Measurements from ENCODE around the gene CHRNB2. TPM values are rescaled to one million over a fixed set of nuclear protein-coding genes. Genes with fewer than 3 reads are reported as not detected.

CHRNB2 gene
- total and polyA plus RNA-seq, 2 of the 4 experiments (the other 2 are of a cell fraction), result under 0.01 to 0.03 TPM

DNA sequence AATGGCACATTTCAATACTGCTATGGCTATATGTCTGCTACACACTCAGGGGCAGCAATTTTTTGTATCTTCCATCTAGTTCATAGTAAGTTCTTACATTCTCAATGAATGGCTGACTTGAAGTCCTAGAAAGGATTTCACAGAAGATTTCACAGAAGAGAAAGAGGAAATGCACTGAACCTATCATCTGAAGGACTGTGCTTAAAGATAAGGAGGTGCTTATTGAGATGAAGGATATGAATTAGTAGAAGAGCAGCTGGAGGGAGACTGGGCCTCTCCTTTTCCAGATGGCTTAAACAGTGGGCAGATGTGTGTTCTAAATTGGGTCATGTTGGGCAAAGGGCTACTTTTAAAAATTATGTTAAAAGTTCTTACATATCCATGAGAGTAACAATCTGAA is 25.8 kb downstream of the CHRNB2 start:
- H4K8ac ChIP-seq (ENCODE audit: low read depth in 2 of 2, low read length in 2 of 2), result no peak overlapping the region
- H3K4ac ChIP-seq (ENCODE audit: low read depth, low read length), result no peak overlapping the region
- no peak for TF ChIP-seq NFE2L2 (IDR thresholded peaks at IDR 0.05; ENCODE audit: low read depth, low read length)
- TF ChIP-seq, protein P1, sequence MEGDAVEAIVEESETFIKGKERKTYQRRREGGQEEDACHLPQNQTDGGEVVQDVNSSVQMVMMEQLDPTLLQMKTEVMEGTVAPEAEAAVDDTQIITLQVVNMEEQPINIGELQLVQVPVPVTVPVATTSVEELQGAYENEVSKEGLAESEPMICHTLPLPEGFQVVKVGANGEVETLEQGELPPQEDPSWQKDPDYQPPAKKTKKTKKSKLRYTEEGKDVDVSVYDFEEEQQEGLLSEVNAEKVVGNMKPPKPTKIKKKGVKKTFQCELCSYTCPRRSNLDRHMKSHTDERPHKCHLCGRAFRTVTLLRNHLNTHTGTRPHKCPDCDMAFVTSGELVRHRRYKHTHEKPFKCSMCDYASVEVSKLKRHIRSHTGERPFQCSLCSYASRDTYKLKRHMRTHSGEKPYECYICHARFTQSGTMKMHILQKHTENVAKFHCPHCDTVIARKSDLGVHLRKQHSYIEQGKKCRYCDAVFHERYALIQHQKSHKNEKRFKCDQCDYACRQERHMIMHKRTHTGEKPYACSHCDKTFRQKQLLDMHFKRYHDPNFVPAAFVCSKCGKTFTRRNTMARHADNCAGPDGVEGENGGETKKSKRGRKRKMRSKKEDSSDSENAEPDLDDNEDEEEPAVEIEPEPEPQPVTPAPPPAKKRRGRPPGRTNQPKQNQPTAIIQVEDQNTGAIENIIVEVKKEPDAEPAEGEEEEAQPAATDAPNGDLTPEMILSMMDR (conservative IDR thresholded peaks at IDR 0.05; ENCODE audit: low read depth, low read length), result no peak
- no peak for TF ChIP-seq RCOR1 (IDR thresholded peaks at IDR 0.05; ENCODE audit: insufficient replicate concordance, low read length)
- peaks cover 26 to 71% of the 10 kb centered on the region in 2 experiments for H3K79me1 ChIP-seq (ENCODE audit: low read depth in 1 of 2, low read length in 2 of 2)
- no peak overlapping the region for H3K27ac ChIP-seq (ENCODE audit: insufficient read depth, low read length)
- H2BK20ac ChIP-seq (ENCODE audit: low read depth, low read length), result no peak overlapping the region
- no peak overlapping the region for H3K56ac ChIP-seq (ENCODE audit: extremely low read depth, insufficient read depth, low read length)
- ChIA-PET POLR2A (ENCODE audit: unreplicated experiment) (no interaction called here), CTCF (no interaction called here)
- peaks cover 46% of the 10 kb centered on the region for H4K20me1 ChIP-seq (ENCODE audit: insufficient read depth, low read length)
- no peak overlapping the region for H2BK5ac ChIP-seq (ENCODE audit: low read depth, low read length, poor library complexity, severe bottlenecking)
- peaks cover 68% of the 10 kb centered on the region for H3K36me3 ChIP-seq (ENCODE audit: control insufficient read depth, insufficient read depth, low read length)
- H3K27me3 ChIP-seq (ENCODE audit: control insufficient read depth, insufficient read depth, low read length), result no peaks in the 10 kb centered on the region
- H3K14ac ChIP-seq (replicated peaks; ENCODE audit: low read depth, low read length), result no peak overlapping the region
- no peak overlapping the region for H3K23ac ChIP-seq (ENCODE audit: low read depth, low read length)
- H2AK9ac ChIP-seq (replicated peaks; ENCODE audit: low read depth, low read length, poor library complexity), result no peak overlapping the region
- H4K91ac ChIP-seq (ENCODE audit: insufficient read depth, low read depth, low read length), result no peak overlapping the region
- H3K4me2 ChIP-seq (ENCODE audit: low read depth, low read length), result no peak overlapping the region
- no peak overlapping the region for H2BK15ac ChIP-seq (ENCODE audit: low read depth, low read length)
- H3K9me3 ChIP-seq (ENCODE audit: control insufficient read depth, insufficient read depth, low read length), result no peaks in the 10 kb centered on the region
- H2BK120ac ChIP-seq (ENCODE audit: low read depth, low read length), result no peak overlapping the region
- H3K4me1 ChIP-seq (ENCODE audit: control insufficient read depth, insufficient read depth, low read length), result peaks cover 12% of the 10 kb centered on the region
- intact Hi-C loops (cut with micrococcal nuclease) (no loop called here), dilution Hi-C loops (cut with HindIII; ENCODE audit: low sequenced_read_pairs, unreplicated experiment) (no loop called here), in situ Hi-C loops (cut with MboI; ENCODE audit: low sequenced_read_pairs) (no loop called here)
- DNase-seq, result no peak
- H3K18ac ChIP-seq (ENCODE audit: low read depth, low read length), result no peak overlapping the region
- peaks cover 41% of the 10 kb centered on the region; the same call in 1 of the 2 replicates for H3K9me1 ChIP-seq (ENCODE audit: insufficient read depth, low read length)
- BruUV-seq (replicated peaks), result no TSS peak
- no peak overlapping the region for H2AK5ac ChIP-seq (ENCODE audit: low read depth, low read length)
- no peak overlapping the region for H3K9ac ChIP-seq (ENCODE audit: low read depth, low read length)
- ATAC-seq (ENCODE audit: low read depth), result no peak
- H2AFZ ChIP-seq (replicated peaks; ENCODE audit: low read length, poor library complexity), result no peak overlapping the region
- no peak overlapping the region for H4K5ac ChIP-seq (ENCODE audit: low read depth, low read length)
- no peak overlapping the region for H3K4me3 ChIP-seq (ENCODE audit: insufficient read depth, low read depth, low read length)
